Measurements from ENCODE around the gene SUSD4. TPM values are rescaled to one million over a fixed set of nuclear protein-coding genes. Genes with fewer than 3 reads are reported as not detected.

The SUSD4 gene
- 0.17 TPM in 1 of 2 replicates, not detected in the other for total RNA-seq

GRCh38 chr1:223363856-223364684 lies at the start of gene SUSD4:
Gene SUSD4, minus strand, starts transcription at chr1:223364176. Its CDS starts 751 bp downstream, at chr1:223363425.

GRCh38 chr1:223393275-223394214 lies 29.6 kb upstream of the SUSD4 start, which contains the start of gene CCDC185:
Gene CCDC185, plus strand, starts transcription at chr1:223393415. Its CDS starts 61 bp downstream, at chr1:223393476.

Other genes with a start within 250 kb of the SUSD4 start
- 0.26 and 0.36 TPM in 2 replicates for gene TLR5, start 220.9 kb downstream of the SUSD4 start, total RNA-seq
- gene CCDC185, start 29.2 kb upstream of the SUSD4 start, total RNA-seq = not detected in 2 replicates

Measured in smooth muscle cell of the pulmonary artery (primary cell).